NCI-H1092 (cell line): Measurements from ENCODE around the gene MRPL52.
"Not testable (repeated sequence)": the region's sequence is repeated elsewhere in the genome, so short reads cannot be mapped to it uniquely, and the experiment has no call there.

Source experiments
- DNase-seq: peaks from one replicate; lab custom pipeline; 2025; lab: John Stamatoyannopoulos, UW

MRPL52 gene

GRCh38 chr14:22829661-22830442 is at the start of gene MRPL52:
MRPL52 (plus strand) TSS chr14:22829887; CDS start chr14:22829913, 26 bp downstream.
- DNase-seq: peak; percentile 93

DNA sequence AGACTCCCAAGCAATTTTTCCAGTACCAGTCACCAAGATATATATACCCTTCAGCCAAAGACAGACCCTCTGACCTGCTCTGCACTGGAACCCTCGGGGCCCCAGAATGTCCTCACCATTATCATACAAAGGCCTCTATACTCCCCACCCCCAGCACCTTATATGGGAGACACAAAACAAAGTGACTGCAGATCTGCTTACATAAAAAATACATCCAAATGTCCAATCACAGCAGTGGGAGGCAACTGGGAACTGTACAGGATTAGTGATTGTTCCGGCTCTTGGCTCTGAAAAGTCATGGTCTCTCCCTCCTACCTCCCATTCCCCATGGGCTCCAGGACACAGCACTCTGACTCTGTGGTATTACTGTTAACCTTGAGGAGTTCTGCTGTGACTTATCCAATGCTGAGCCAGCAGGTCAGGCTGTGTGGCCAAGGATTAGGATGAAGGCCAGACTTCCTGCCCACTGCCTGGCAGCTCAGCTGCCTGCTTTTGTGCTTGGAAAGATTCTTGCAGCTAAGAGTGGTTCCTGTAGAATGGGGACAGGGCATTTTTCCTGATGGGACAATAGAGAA is 49.5 kb upstream of the MRPL52 start:
- no peak for DNase-seq

DNA sequence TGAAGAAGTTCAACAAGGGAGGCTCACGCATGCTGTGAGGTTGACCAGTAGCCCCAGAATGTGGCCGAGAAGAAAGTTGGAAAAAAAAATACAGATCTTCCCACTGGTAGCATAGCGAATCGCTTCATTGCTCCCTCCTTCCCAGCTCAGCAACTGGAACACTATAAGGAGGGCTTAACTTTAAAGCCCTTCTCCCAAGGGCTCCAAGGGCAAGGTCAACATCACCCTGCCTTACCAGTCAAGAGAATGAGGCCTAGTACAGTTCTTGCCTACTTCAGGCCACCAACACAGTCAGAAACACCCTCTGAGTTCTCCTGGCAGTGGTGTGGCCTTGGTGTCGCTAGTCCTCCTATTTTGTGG is 48.8 kb upstream of the MRPL52 start:
- no peak for DNase-seq

GRCh38 chr14:22781301-22781991 is 48.2 kb upstream of the MRPL52 start:
- DNase-seq: no peak

GRCh38 chr14:22786685-22787084 is 43.0 kb upstream of the MRPL52 start:
- DNase-seq: no peak

GRCh38 chr14:22791301-22791700 is 38.4 kb upstream of the MRPL52 start:
- no peak for DNase-seq

DNA sequence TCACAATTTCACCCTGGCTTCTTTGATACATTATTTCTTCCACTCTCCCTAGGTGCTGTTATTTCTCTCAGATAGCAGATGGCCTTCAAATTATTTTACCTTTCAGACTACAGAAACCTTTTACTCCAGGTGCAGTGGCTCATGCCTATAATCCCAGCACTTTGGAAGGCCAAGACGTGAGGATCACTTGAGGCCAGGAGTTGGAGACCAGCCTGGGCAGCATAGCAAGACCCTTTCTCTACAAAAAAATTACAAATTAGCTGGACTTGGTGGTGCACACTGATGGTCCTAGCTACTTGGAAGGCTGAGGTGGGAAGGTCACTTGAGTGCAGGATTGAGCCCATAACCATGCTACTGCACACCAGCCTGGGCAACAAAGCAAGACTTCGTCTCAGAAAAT is 37.5 kb upstream of the MRPL52 start:
- DNase-seq: no peak

DNA sequence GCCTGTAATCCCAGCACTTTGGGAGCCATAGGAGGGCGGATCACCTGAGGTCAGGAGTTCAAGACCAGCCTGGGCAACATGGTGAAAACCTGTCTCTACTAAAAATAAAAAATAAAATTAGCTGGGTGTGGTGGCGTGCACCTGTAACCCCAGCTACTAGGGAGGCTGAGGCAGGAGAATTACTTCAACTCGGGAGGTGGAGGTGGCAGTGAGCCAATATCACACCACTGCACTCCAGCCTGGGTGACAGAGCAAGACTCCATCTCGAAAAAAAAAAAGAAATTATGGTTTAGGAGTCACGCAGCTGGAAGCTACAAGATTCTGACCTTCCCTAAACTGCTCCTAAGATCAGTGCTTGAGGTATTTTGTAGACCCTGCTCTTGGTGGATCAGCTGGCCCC is 36.1 kb upstream of the MRPL52 start:
- DNase-seq: not testable (repeated sequence)

GRCh38 chr14:22793976-22794375 is 35.7 kb upstream of the MRPL52 start:
- no peak for DNase-seq

DNA sequence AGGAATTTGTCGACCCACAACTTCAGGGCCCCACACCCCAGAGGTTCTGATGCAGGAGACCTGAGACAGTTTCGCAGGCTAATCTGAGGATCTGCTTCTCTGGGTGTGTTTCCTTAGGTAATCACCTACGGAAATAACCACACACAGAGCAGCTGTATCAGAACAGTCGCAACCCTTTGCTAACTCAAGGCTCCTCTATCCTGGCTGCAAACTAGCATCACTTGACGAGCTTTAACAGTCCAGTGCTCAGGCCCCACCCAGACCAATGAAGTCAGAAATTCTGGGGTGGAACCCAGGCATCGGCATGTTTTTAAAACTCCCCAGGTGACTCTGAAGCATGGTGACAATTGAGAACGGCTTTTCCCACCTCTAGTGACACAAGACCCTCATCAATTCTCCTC is 35.1 kb upstream of the MRPL52 start:
- no peak for DNase-seq

- DNase-seq: no peak
Observed at GRCh38 chr14:22796087-22796707, 33.5 kb upstream of the MRPL52 start.

DNA sequence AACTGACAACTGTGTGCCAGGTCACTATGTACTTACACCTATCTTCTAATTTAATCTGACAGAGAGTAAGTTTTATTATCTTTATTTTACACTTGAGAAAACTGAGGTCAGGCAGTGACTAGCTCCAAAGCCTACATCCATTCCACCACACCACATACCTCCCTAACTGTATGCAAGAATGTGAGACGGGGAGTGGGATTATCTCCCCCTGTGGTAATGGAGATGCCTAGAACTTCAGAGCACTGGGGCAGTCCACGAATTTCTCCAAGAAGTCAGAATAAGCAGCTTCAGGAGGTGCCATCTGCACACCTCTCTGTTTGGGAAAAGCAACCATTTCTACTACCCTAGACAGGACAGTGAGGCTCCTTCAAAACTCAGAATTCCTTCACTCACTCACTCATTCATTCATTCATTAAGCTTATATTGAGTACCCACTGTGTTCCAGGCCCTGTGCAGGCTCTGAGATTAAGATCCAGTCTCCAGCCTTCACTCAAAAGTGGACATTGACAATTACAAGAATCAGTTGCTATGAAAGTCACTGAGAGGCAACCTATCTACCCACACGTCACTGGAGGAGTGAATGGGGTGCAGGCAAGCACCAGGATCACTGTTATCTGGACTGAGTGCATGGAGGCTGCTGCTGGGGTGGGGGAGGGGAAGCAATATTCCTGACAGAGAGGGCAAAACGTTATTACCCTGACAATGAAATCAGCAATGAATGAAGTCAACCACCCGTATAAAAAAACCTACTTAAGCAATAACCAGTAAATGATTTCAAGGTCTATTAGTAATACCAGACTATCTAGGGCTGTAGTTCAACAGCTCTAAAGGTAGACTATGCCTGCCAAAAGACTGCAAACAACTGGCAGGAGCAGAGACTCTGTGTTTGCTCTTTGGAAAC is 32.4 kb upstream of the MRPL52 start:
- DNase-seq: no peak

- DNase-seq: no peak
Observed at GRCh38 chr14:22798528-22798927, 31.2 kb upstream of the MRPL52 start.

- no peak for DNase-seq
Observed at GRCh38 chr14:22800346-22800745, 29.3 kb upstream of the MRPL52 start.

DNA sequence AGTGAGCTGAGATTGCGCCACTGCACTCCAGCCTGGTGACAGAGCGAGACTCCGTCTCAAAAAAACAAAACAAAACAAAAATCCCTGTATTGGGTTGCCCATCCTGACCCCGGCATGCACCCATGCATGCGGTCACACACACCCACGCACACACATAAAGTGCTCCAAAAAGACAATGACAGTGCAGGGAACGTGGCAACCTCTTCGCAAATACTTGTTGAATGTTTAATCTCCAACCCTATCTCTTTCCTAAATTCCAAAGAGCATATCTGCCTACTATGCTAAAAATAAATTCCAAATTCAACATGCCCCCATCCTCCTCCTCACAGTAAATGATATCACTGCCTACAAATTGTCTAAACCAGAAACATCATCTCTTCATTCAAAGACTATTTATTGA is 28.0 kb upstream of the MRPL52 start:
- DNase-seq: no peak

- DNase-seq: no peak
Observed at GRCh38 chr14:22802860-22803686, 26.6 kb upstream of the MRPL52 start.

- no peak for DNase-seq
Observed at GRCh38 chr14:22803687-22803974, 26.1 kb upstream of the MRPL52 start.

DNA sequence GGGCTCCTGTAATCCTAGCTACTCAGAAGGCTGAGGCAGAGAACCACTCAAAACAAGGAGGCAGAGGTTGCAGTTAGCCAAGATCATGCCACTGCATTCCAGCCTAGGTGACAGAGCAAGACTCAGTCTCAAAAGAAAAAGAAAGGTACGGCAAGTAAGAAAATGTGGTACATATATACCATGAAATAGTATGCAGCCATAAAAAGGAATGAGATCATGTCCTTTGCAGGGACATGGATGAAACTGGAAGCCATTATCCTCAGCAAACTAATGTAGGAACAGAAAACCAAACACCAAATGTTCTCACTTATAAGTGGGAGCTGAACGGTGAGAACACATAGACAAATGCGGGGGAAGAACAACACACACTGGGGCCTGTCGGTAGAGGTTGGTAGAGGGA is 24.5 kb upstream of the MRPL52 start:
- DNase-seq: not testable (repeated sequence)

GRCh38 chr14:22807432-22808087 is 22.1 kb upstream of the MRPL52 start:
- DNase-seq: no peak

GRCh38 chr14:22808388-22809209 is 21.1 kb upstream of the MRPL52 start:
- no peak for DNase-seq
